Measurements from ENCODE around the gene TLE7.

The TLE7 gene

GRCh38 chr16:71409011-71409775 lies 32.7 kb downstream of the TLE7 start:
- DNase-seq: no peak

GRCh38 chr16:71408536-71408935 lies 33.3 kb downstream of the TLE7 start:
- no peak for DNase-seq

- no peak for DNase-seq
Observed at GRCh38 chr16:71407731-71408130, 34.1 kb downstream of the TLE7 start.

GRCh38 chr16:71406724-71407123 lies 35.1 kb downstream of the TLE7 start:
- no peak for DNase-seq

- DNase-seq: no peak
Observed at GRCh38 chr16:71406316-71406715, 35.5 kb downstream of the TLE7 start.

GRCh38 chr16:71404364-71404763 lies 37.5 kb downstream of the TLE7 start:
- DNase-seq: no peak

- no peak for DNase-seq
Observed at GRCh38 chr16:71402674-71403073, 39.2 kb downstream of the TLE7 start.

GRCh38 chr16:71402007-71402406 lies 39.8 kb downstream of the TLE7 start:
- no peak for DNase-seq

- no peak for DNase-seq
Observed at GRCh38 chr16:71399801-71400563, 41.9 kb downstream of the TLE7 start.

- no peak for DNase-seq
Observed at GRCh38 chr16:71396594-71396993, 45.3 kb downstream of the TLE7 start.

- DNase-seq: no peak
Observed at GRCh38 chr16:71389330-71389729, 52.5 kb downstream of the TLE7 start.

- no peak for DNase-seq
Observed at GRCh38 chr16:71387045-71387871, 54.6 kb downstream of the TLE7 start.

GRCh38 chr16:71384073-71384724 lies 57.7 kb downstream of the TLE7 start:
- DNase-seq: no peak

GRCh38 chr16:71383054-71383773 lies 58.6 kb downstream of the TLE7 start:
- DNase-seq: no peak

GRCh38 chr16:71380831-71381230 lies 61.0 kb downstream of the TLE7 start:
- no peak for DNase-seq
